ENCODE results near the gene STRIT1.
"Not testable (repeated sequence)": the region's sequence is repeated elsewhere in the genome, so short reads cannot be mapped to it uniquely, and the experiment has no call there.

Gene STRIT1

GRCh38 chr3:155270485-155271342, 22.8 kb downstream of the STRIT1 start:
- DNase-seq (ENCODE audit: low spot score) = no peak

GRCh38 chr3:155270063-155270462, 23.4 kb downstream of the STRIT1 start:
- no peak for DNase-seq (ENCODE audit: low spot score)

GRCh38 chr3:155262855-155263254, 30.6 kb downstream of the STRIT1 start:
- DNase-seq (ENCODE audit: low spot score) = not testable (repeated sequence)

DNA sequence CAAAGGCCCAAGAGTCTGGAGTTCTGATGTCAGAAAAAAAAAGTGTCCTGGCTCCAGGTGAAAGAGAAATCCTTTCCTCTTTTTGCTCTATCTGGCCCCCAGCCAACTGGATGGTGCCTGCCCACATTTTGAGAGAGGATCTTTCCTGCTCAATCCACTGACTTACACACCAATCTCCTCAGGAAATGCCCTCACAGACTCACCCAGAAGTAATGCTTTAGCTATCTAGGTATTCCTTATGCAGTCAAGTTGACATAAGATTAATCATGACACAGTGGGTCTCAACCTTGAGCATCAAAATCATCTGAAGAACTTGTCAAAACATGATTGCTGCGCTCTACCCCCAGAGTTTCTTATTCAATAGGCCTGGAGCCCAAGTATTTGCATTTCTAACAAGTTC, 31.2 kb downstream of the STRIT1 start:
- no peak for DNase-seq (ENCODE audit: low spot score)

DNA sequence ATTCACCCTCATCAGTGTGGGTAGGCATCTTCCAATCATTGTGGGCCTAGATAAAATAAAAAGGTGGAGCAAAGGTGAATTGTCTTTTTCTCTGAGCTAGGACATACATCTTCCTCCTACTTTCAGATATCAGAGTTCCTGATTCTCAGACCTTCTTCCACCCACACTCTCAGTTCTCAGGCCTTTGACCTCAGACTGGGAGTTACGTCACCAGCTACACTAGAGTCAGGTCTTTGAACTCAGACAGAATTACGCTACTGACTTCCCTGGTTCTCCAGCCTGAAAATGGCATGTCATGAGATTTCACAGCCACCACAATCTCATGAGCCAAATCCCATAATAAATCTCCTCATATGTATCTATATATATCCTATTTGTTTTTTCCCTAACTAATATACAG, 39.0 kb downstream of the STRIT1 start:
- DNase-seq (ENCODE audit: low spot score) = no peak

GRCh38 chr3:155252535-155252934, 40.9 kb downstream of the STRIT1 start:
- no peak for DNase-seq (ENCODE audit: low spot score)

GRCh38 chr3:155252021-155252420, 41.5 kb downstream of the STRIT1 start:
- DNase-seq (ENCODE audit: low spot score) = no peak

DNA sequence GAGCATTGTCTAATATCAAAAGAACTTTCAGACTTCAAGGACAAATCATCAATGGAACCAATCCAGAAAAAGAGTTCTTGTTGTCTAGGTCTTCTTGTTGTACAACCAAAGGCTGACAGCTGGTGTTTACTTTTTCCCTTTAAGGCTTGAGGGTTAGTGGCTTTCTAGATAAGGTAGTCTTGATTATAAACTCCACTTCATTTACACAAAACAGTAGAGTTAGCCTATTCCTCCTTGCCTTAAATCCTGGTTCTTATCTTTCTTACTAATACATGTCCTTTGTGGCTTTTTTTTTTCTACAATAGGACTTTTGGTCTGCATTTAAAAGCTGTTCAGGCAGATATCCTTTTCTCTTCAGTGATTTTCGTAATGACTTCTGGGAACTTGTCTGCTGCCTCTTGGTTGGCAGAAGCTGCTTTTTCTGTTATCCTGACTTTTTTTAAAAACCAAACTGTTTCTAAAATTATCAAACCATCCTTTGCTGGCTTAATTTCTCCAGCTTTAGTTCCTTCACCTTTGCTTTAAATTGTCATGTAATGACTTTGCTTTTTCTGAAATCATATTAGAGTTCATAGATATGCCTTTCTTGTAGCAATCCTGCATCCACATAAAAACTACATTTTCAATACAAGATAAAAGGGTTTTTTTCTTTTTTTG, 44.8 kb downstream of the STRIT1 start:
- no peak for DNase-seq (ENCODE audit: low spot score)

GRCh38 chr3:155244699-155245098, 48.8 kb downstream of the STRIT1 start:
- peak; percentile 77 for DNase-seq (ENCODE audit: low spot score)

GRCh38 chr3:155244216-155244615, 49.3 kb downstream of the STRIT1 start:
- DNase-seq (ENCODE audit: low spot score) = peak; percentile 96

- peak; percentile 54 for DNase-seq (ENCODE audit: low spot score)
Measured at GRCh38 chr3:155243512-155243921, 50.0 kb downstream of the STRIT1 start.

GRCh38 chr3:155242342-155242741, 51.1 kb downstream of the STRIT1 start:
- no peak for DNase-seq (ENCODE audit: low spot score)

GRCh38 chr3:155241579-155241978, 51.9 kb downstream of the STRIT1 start:
- DNase-seq (ENCODE audit: low spot score) = no peak
